WTC11 (cell line): ENCODE results near the gene TDP2. TPM values are rescaled to one million over a fixed set of nuclear protein-coding genes. Genes with fewer than 3 reads are reported as not detected.

Source experiments
- ATAC-seq: fragments of 200-7000 bp; cut with Tn5 transposase; 2 replicates; pipeline ENCODE4 v1.10.0; 2021; ENCODE audit warnings: mild to moderate bottlenecking, moderate library complexity
- CTCF ChIA-PET: fragments of 300-600 bp; sonication (Branson Sonifier 250); formaldehyde crosslinking; loops from one replicate; lab custom pipeline; 2021; ENCODE audit warnings: antibody characterized with exemption; lab: Charles Lee
- POLR2A ChIA-PET: fragments of 350-600 bp; sonication (Branson Sonifier 250); formaldehyde crosslinking; loops from one replicate; lab custom pipeline; 2021; ENCODE audit warnings: antibody characterized with exemption; lab: Charles Lee
- DNase-seq: peaks from one replicate; pipeline ENCODE4 v3.0.0; 2021; ENCODE audit warnings: low spot score
- H3K27ac Mint-ChIP-seq: 2 replicates; pipeline ENCODE4 v1.8.0; 2021; ENCODE audit warnings: mixed read lengths
- H3K27me3 Mint-ChIP-seq: 2 replicates; pipeline ENCODE4 v1.8.0; 2021; ENCODE audit warnings: low read depth, mild to moderate bottlenecking, moderate library complexity, mixed read lengths
- H3K36me3 Mint-ChIP-seq: 2 replicates; pipeline ENCODE4 v1.8.0; 2021; ENCODE audit warnings: mixed read lengths
- H3K4me1 Mint-ChIP-seq: 2 replicates; pipeline ENCODE4 v1.8.0; 2022; ENCODE audit warnings: mixed read lengths
- H3K4me3 Mint-ChIP-seq: 2 replicates; pipeline ENCODE4 v1.8.0; 2021; ENCODE audit warnings: mild to moderate bottlenecking, moderate library complexity, mixed read lengths
- H3K9me3 Mint-ChIP-seq: 2 replicates; pipeline ENCODE4 v1.8.0; 2021; ENCODE audit warnings: mixed read lengths
- ATF2 ChIP-seq: sonication (generic); formaldehyde crosslinking; IDR thresholded peaks from 2 replicates; pipeline ENCODE4 v1.8.1; 2022; ENCODE audit warnings: low read depth, missing genetic modification reagents, borderline replicate concordance
- ATF3 ChIP-seq: sonication (generic); formaldehyde crosslinking; conservative IDR thresholded peaks from 2 replicates; pipeline ENCODE4 v1.8.1; 2022; ENCODE audit warnings: mild to moderate bottlenecking, missing genetic modification reagents
- FOXP4 ChIP-seq: sonication (generic); formaldehyde crosslinking; IDR thresholded peaks from 2 replicates; pipeline ENCODE4 v1.8.0; 2022; ENCODE audit warnings: mild to moderate bottlenecking, missing genetic modification reagents
- HMGXB4 ChIP-seq: sonication (generic); formaldehyde crosslinking; IDR thresholded peaks from 2 replicates; pipeline ENCODE4 v1.8.1; 2023; ENCODE audit warnings: mild to moderate bottlenecking, moderate library complexity, missing genetic modification reagents
- MLX ChIP-seq: sonication (generic); formaldehyde crosslinking; IDR thresholded peaks from 2 replicates; pipeline ENCODE4 v1.8.1; 2023; ENCODE audit warnings: mild to moderate bottlenecking, missing genetic modification reagents, moderate library complexity
- MXD4 ChIP-seq: fragments of 250-450 bp; sonication (Bioruptor Pico); IDR thresholded peaks from 2 replicates; pipeline ENCODE4 v1.8.0; 2021; ENCODE audit warnings: mild to moderate bottlenecking, moderate library complexity, borderline replicate concordance
- NFATC4 ChIP-seq: fragments of 250-450 bp; sonication (Bioruptor Pico); IDR thresholded peaks from 2 replicates; pipeline ENCODE4 v1.9.0; 2021; ENCODE audit warnings: mild to moderate bottlenecking
- NFYB ChIP-seq: sonication (generic); formaldehyde crosslinking; conservative IDR thresholded peaks from 2 replicates; pipeline ENCODE4 v1.8.0; 2022; ENCODE audit warnings: low read depth, missing genetic modification reagents
- NR1H2 ChIP-seq: sonication (generic); formaldehyde crosslinking; IDR thresholded peaks from 2 replicates; pipeline ENCODE4 v1.9.0; 2021; ENCODE audit warnings: mild to moderate bottlenecking, moderate library complexity, missing genetic modification reagents
- NR2C2 ChIP-seq: sonication (generic); formaldehyde crosslinking; IDR thresholded peaks from 2 replicates; pipeline ENCODE4 v1.8.0; 2022; ENCODE audit warnings: mild to moderate bottlenecking, missing genetic modification reagents
- PREB ChIP-seq: sonication (generic); formaldehyde crosslinking; IDR thresholded peaks from 2 replicates; pipeline ENCODE4 v1.8.1; 2022; ENCODE audit warnings: mild to moderate bottlenecking, missing genetic modification reagents, moderate library complexity, borderline replicate concordance
- PRRX2 ChIP-seq: fragments of 250-450 bp; sonication (Bioruptor Pico); IDR thresholded peaks from 2 replicates; pipeline ENCODE4 v1.8.0; 2021; ENCODE audit warnings: mild to moderate bottlenecking
- RORB ChIP-seq: fragments of 250-450 bp; sonication (Bioruptor Pico); IDR thresholded peaks from 2 replicates; pipeline ENCODE4 v1.9.0; 2021; ENCODE audit warnings: mild to moderate bottlenecking
- SMAD4 ChIP-seq: sonication (generic); formaldehyde crosslinking; IDR thresholded peaks from 2 replicates; pipeline ENCODE4 v1.8.0; 2022; ENCODE audit warnings: mild to moderate bottlenecking, missing genetic modification reagents
- STAT6 ChIP-seq: sonication (generic); formaldehyde crosslinking; conservative IDR thresholded peaks from 2 replicates; pipeline ENCODE4 v1.8.1; 2023; ENCODE audit warnings: mild to moderate bottlenecking, low read depth, missing genetic modification reagents, moderate library complexity
- TEAD4 ChIP-seq: sonication (generic); formaldehyde crosslinking; IDR thresholded peaks from 2 replicates; pipeline ENCODE4 v1.8.0; 2022; ENCODE audit warnings: mild to moderate bottlenecking, missing genetic modification reagents
- ZNF121 ChIP-seq: sonication (generic); formaldehyde crosslinking; IDR thresholded peaks from 2 replicates; pipeline ENCODE4 v1.8.0; 2023; ENCODE audit warnings: missing genetic modification reagents
- ZNF138 ChIP-seq: sonication (generic); formaldehyde crosslinking; conservative IDR thresholded peaks from 2 replicates; pipeline ENCODE4 v1.8.1; 2022; ENCODE audit warnings: mild to moderate bottlenecking, moderate library complexity, missing genetic modification reagents
- ZNF317 ChIP-seq: sonication (generic); formaldehyde crosslinking; IDR thresholded peaks from 2 replicates; pipeline ENCODE4 v1.8.1; 2023; ENCODE audit warnings: low read depth, mild to moderate bottlenecking, moderate library complexity, missing genetic modification reagents, borderline replicate concordance
- ZNF425 ChIP-seq: fragments of 250-450 bp; sonication (Bioruptor Pico); conservative IDR thresholded peaks from 2 replicates; pipeline ENCODE4 v1.9.0; 2021; ENCODE audit warnings: mild to moderate bottlenecking
- total RNA-seq: library from RNA; stranded (reverse); gene quantifications from 3 replicates; pipeline ENCODE4 v1.2.3, GENCODE V29; 2021

TDP2 gene
- total RNA-seq, 1 experiment from 2014 or later, result 49.1 TPM

- TF ChIP-seq TEAD4 (CRISPR knock-in tag) (no peak), ATF2 (CRISPR knock-in tag) (no peak), NFATC4 (CRISPR knock-in tag) (no peak), PREB (CRISPR knock-in tag) (no peak), ZNF425 (CRISPR knock-in tag) (no peak), ZNF138 (CRISPR knock-in tag) (no peak), STAT6 (CRISPR knock-in tag) (no peak), RORB (CRISPR knock-in tag) (no peak), FOXP4 (CRISPR knock-in tag) (no peak), NFYB (CRISPR knock-in tag) (no peak), NR1H2 (CRISPR knock-in tag) (no peak)
- Mint-ChIP-seq H3K4me1 (peaks cover 6% of the 10 kb centered on the region), H3K27me3 (no peaks in the 10 kb centered on the region), H3K9me3 (no peaks in the 10 kb centered on the region), H3K4me3 (no peak overlapping the region), H3K27ac (no peak overlapping the region), H3K36me3 (peaks cover 71% of the 10 kb centered on the region)
- ChIA-PET CTCF (interaction anchor here (2.4 kb wide), 1 partner anchor 123 kb away, joined by 11 read pairs; no protein-coding TSS in a partner anchor), POLR2A (interaction anchor here (1.4 kb wide), 1 partner anchor 38 kb away, joined by 3 read pairs; the partner anchor contains the start of genes ACOT13 and TDP2)
- no peak for ATAC-seq
- no peak for DNase-seq
These were observed 37.8 kb upstream of the TDP2 start for GRCh38 chr6:24704468-24704867.

GRCh38 chr6:24702720-24703282, 36.1 kb upstream of the TDP2 start:
- ATAC-seq, result no peak
- no peak overlapping the region for H3K4me3 Mint-ChIP-seq
- no peak for TF ChIP-seq ZNF317 (CRISPR knock-in tag)
- no peak for TF ChIP-seq ATF3 (CRISPR knock-in tag)
- no peak for TF ChIP-seq HMGXB4 (CRISPR knock-in tag)
- no peak for TF ChIP-seq NR2C2 (CRISPR knock-in tag)
- TF ChIP-seq MLX (CRISPR knock-in tag), result no peak
- TF ChIP-seq PRRX2 (CRISPR knock-in tag), result no peak
- no peak for TF ChIP-seq ZNF121
- no peak for TF ChIP-seq MXD4 (CRISPR knock-in tag)
- no peak for TF ChIP-seq SMAD4 (CRISPR knock-in tag)

More at GRCh38 chr6:24702720-24703282, 36.1 kb upstream of the TDP2 start:
- Mint-ChIP-seq H3K27ac (peak overlapping the region; percentile 64), H3K36me3 (peaks cover 67% of the 10 kb centered on the region), H3K27me3 (no peaks in the 10 kb centered on the region), H3K9me3 (no peaks in the 10 kb centered on the region), H3K4me1 (peaks cover 6% of the 10 kb centered on the region)
- ChIA-PET POLR2A (interaction anchor here (0.9 to 1.4 kb wide), 4 partner anchors 19 to 208 kb away, joined by 3 read pairs; partner anchors contain the start of genes ACOT13, ALDH5A1 and TDP2), CTCF (interaction anchor here (1.0 to 2.5 kb wide), 6 partner anchors 119 to 368 kb away, joined by 3 to 7 read pairs (median 4); no protein-coding TSS in a partner anchor)
- DNase-seq, result no peak
